ACC112 (cell line): ENCODE measurements around the gene SEC14L5.
A peak's percentile ranks its signal among the peaks of the same experiment; 100 is the strongest.
"Not testable (repeated sequence)": the region's sequence is repeated elsewhere in the genome, so short reads cannot be mapped to it uniquely, and the experiment has no call there.

Experiments
- H2AFZ ChIP-seq: fragments of 200-600 bp; sonication (generic); one replicate; pipeline ENCODE4 v1.6.0; 2017; ENCODE audit warnings: antibody characterized with exemption, low read length; ENCODE audit not compliant: unreplicated experiment
- H3K27ac ChIP-seq: fragments of 200-600 bp; sonication (generic); 2 replicates; pipeline ENCODE4 v1.5.1; 2014; ENCODE audit warnings: low read depth, mild to moderate bottlenecking, antibody characterized with exemption, low read length, moderate library complexity
- H3K27me3 ChIP-seq: fragments of 200-600 bp; sonication (generic); 2 replicates; pipeline ENCODE4 v1.6.1; 2014; ENCODE audit warnings: mild to moderate bottlenecking, antibody characterized with exemption, low read length, moderate library complexity, mixed read lengths; ENCODE audit not compliant: insufficient read depth
- H3K36me3 ChIP-seq: fragments of 200-600 bp; sonication (generic); 2 replicates; pipeline ENCODE4 v1.6.1; 2016; ENCODE audit warnings: mild to moderate bottlenecking, antibody characterized with exemption, low read length, moderate library complexity, mixed read lengths; ENCODE audit not compliant: insufficient read depth
- H3K4me1 ChIP-seq: fragments of 200-600 bp; sonication (generic); one replicate; pipeline ENCODE4 v1.6.1; 2016; ENCODE audit warnings: low read length, mixed read lengths; ENCODE audit not compliant: insufficient read depth, unreplicated experiment, control insufficient read depth
- H3K4me3 ChIP-seq: fragments of 200-600 bp; sonication (generic); 2 replicates; pipeline ENCODE4 v1.5.1; 2014; ENCODE audit warnings: mild to moderate bottlenecking, low read depth, low read length
- H3K79me2 ChIP-seq: fragments of 200-600 bp; sonication (generic); one replicate; pipeline ENCODE4 v1.6.0; 2016; ENCODE audit warnings: low read length; ENCODE audit not compliant: control insufficient read depth, unreplicated experiment, insufficient read depth

The SEC14L5 gene

DNA sequence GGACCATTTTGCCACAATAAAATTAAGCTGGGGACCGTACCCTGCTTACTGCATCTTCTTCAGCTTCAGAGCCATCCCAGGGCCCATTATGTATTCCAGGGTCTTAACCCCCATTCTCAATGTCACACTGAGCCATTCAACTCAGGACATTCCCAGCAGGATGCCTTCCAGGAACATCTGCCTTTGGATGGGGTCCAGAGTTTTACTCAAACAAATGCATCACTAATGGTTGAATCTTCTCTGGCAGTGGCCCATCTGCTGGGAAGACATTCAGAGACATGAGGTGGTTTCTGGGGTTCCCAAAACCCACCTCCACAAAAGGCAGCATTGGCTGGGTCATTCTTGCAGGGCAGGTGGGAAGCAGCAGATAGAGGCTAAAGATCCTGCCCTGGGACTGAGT is 3.4 kb upstream of the SEC14L5 start:
- H3K4me3 ChIP-seq, result no peak overlapping the region
- H2AFZ ChIP-seq, result no peak overlapping the region

DNA sequence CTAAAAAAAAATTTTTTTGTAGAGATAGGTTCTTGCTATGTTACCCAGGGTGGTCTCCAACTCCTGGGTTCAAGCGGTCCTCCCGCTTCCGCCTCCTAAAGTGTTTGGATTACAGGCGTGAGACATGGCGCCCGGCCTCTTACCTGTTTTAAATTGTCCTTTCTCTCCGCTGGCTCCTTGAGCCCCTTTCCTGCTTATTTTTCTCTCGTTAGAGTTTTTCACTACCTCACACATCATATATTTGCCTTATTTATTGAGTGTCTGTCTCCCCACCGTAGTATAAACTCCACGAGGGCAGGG is 760 bp upstream of the SEC14L5 start:
- H3K4me1 ChIP-seq, result peaks cover 7% of the 10 kb centered on the region
- peak overlapping the region; percentile 72 for H3K4me3 ChIP-seq
- H3K79me2 ChIP-seq, result no peaks in the 10 kb centered on the region
- peaks cover 29% of the 10 kb centered on the region for H3K27me3 ChIP-seq
- H3K36me3 ChIP-seq, result no peaks in the 10 kb centered on the region
- H2AFZ ChIP-seq, result peak overlapping the region; percentile 65
- H3K27ac ChIP-seq, result no peak overlapping the region

More for the DNA sequence above, 3.4 kb upstream of the SEC14L5 start:
- Histone ChIP-seq H3K27me3 (peaks cover 13% of the 10 kb centered on the region), H3K4me1 (peaks cover 7% of the 10 kb centered on the region), H3K36me3 (no peaks in the 10 kb centered on the region), H3K27ac (no peak overlapping the region), H3K79me2 (no peaks in the 10 kb centered on the region)

- Histone ChIP-seq H3K36me3 (no peaks in the 10 kb centered on the region), H3K4me3 (peak overlapping the region; percentile 63), H3K27ac (no peak overlapping the region), H3K4me1 (peaks cover 7% of the 10 kb centered on the region), H3K79me2 (no peaks in the 10 kb centered on the region), H3K27me3 (peaks cover 29% of the 10 kb centered on the region), H2AFZ (no peak overlapping the region)
Measured at GRCh38 chr16:4958510-4959438, 644 bp downstream of the SEC14L5 start.

GRCh38 chr16:4960579-4960978 is 2.4 kb downstream of the SEC14L5 start:
- H3K4me3 ChIP-seq, result no peak overlapping the region
- no peaks in the 10 kb centered on the region for H3K36me3 ChIP-seq
- no peak overlapping the region for H2AFZ ChIP-seq
- no peak overlapping the region for H3K27ac ChIP-seq
- peaks cover 29% of the 10 kb centered on the region for H3K27me3 ChIP-seq
- peaks cover 7% of the 10 kb centered on the region for H3K4me1 ChIP-seq
- H3K79me2 ChIP-seq, result no peaks in the 10 kb centered on the region

DNA sequence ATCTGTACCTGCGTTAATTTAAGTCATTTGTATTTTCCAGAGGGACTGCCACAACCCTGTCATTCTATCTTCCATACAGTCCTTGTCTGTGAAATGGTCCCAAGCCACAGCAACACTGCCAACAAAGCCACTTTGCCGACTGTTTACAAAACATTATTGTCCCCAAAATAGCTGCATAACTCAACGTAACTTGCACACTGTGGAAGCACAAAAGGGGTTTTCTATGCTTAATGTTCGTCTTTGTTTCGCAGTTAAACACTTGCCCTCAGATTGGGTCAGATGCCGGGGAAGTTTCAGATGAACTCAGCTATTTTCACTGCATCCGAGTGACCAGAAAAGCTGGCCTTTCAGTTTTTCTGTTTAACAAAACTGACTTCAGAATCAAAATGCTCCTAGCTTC is 4.6 kb downstream of the SEC14L5 start:
- H3K36me3 ChIP-seq, result no peaks in the 10 kb centered on the region
- no peak overlapping the region for H3K27ac ChIP-seq
- H3K4me1 ChIP-seq, result peaks cover 4% of the 10 kb centered on the region
- H3K79me2 ChIP-seq, result no peaks in the 10 kb centered on the region
- H3K27me3 ChIP-seq, result peaks cover 29% of the 10 kb centered on the region
- H2AFZ ChIP-seq, result no peak overlapping the region
- no peak overlapping the region for H3K4me3 ChIP-seq

DNA sequence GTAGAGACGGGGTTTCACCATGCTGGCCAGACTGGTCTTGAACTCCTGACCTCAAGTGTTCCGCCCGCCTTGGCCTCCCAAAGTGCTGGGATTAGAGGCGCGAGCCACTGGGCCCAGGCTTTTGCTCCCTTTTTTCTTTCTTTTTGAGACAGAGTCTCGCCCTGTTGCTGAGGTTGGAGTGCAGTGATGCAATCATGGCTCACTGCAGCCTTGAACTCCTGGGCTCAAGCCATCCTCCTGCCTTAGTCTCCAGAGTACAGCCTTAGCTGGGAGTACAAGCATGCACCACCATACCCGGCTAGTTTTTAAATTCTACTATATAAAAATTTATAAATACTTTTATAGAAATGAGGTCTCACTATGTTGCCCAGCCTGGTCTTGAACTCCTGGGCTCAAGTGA is 5.4 kb downstream of the SEC14L5 start:
- not testable (repeated sequence) for H3K27ac ChIP-seq, H3K79me2 ChIP-seq, H3K4me3 ChIP-seq, H2AFZ ChIP-seq, H3K36me3 ChIP-seq, H3K4me1 ChIP-seq
- peaks cover 28% of the 10 kb centered on the region for H3K27me3 ChIP-seq

- Histone ChIP-seq H3K79me2 (no peaks in the 10 kb centered on the region), H3K36me3 (no peaks in the 10 kb centered on the region), H3K27me3 (peaks cover 6% of the 10 kb centered on the region; the same call in 1 of the 2 replicates), H3K4me3 (no peak overlapping the region), H3K27ac (no peak overlapping the region), H3K4me1 (no peaks in the 10 kb centered on the region), H2AFZ (no peak overlapping the region)
Measured at GRCh38 chr16:4966736-4967453, 8.8 kb downstream of the SEC14L5 start.

DNA sequence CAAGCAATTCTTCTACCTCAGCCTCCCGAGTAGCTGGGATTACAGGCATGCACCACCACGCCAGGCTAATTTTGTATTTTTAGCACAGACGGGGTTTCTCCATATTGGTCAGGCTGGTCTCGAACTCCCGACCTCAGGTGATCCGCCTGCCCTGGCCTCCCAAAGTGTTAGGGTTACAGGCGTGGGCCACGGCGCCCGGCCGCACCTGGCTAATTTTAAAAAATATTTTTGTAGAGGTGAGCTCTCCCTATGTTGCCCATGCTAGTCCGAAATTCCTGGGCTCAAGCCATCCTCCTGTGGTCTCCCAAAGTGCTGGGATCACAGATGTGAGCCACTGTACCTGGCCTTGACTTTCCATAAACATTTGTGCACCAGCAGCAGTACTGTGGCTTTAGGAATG is 10.1 kb downstream of the SEC14L5 start:
- not testable (repeated sequence) for H3K27ac ChIP-seq, H3K36me3 ChIP-seq, H3K4me3 ChIP-seq, H3K4me1 ChIP-seq, H2AFZ ChIP-seq, H3K79me2 ChIP-seq
- H3K27me3 ChIP-seq, result peaks cover 12% of the 10 kb centered on the region; the same call in 1 of the 2 replicates

DNA sequence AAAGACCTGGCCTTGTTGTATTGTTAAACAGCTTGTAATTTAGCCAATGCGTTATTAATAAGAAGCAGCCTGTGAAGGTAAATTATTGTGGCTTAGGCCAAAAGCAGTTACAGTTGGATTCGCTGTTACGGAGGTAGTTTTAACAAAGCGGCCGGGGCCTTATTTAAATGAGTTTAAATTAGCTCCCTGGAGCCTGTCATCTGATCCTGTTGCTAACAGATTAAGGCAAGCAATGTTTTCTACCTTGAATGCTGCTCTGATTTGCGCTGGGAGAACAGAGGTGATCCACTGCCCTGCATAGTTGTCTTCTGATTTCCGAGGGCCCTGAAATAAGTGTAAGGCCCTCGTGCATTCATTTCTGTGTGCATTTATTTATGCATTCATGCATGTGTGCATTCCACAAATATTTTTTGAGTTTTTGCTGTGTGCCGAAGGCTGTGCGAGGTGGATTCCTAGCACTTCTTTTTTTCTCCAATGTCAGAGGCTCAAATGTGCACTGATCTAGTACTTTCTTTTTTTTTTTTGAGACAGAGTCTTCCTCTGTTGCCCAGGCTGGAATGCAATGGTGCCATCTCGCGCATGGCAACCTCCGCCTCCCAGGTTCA is 10.9 kb downstream of the SEC14L5 start:
- Histone ChIP-seq H2AFZ (no peak overlapping the region), H3K79me2 (no peaks in the 10 kb centered on the region), H3K4me3 (no peak overlapping the region), H3K4me1 (no peaks in the 10 kb centered on the region), H3K27ac (no peak overlapping the region), H3K36me3 (no peaks in the 10 kb centered on the region), H3K27me3 (peaks cover 12% of the 10 kb centered on the region; the same call in 1 of the 2 replicates)

GRCh38 chr16:4970010-4970409 is 11.9 kb downstream of the SEC14L5 start:
- Histone ChIP-seq H3K36me3 (no peaks in the 10 kb centered on the region), H3K4me3 (no peak overlapping the region), H3K4me1 (no peaks in the 10 kb centered on the region), H3K79me2 (no peaks in the 10 kb centered on the region), H3K27ac (no peak overlapping the region), H3K27me3 (peaks cover 12% of the 10 kb centered on the region; the same call in 1 of the 2 replicates), H2AFZ (no peak overlapping the region)
